ENCODE measurements around the gene MTNR1A.

MTNR1A gene

GRCh38 chr4:186487726-186488125 is 67.6 kb downstream of the MTNR1A start:
- H3K4me3 Mint-ChIP-seq, result no peak overlapping the region
- no peaks in the 10 kb centered on the region for H3K4me1 Mint-ChIP-seq (ENCODE audit: low read depth)

GRCh38 chr4:186486172-186486571 is 69.2 kb downstream of the MTNR1A start:
- no peak overlapping the region for H3K4me3 Mint-ChIP-seq
- no peak overlapping the region for H3K27ac Mint-ChIP-seq
- H3K36me3 Mint-ChIP-seq (ENCODE audit: low read depth), result no peaks in the 10 kb centered on the region
- no peak for DNase-seq
- no peaks in the 10 kb centered on the region for H3K4me1 Mint-ChIP-seq (ENCODE audit: low read depth)
- H3K9me3 Mint-ChIP-seq, result peaks cover 5% of the 10 kb centered on the region
- H3K27me3 Mint-ChIP-seq, result no peaks in the 10 kb centered on the region

More at GRCh38 chr4:186487726-186488125, 67.6 kb downstream of the MTNR1A start:
- Mint-ChIP-seq H3K9me3 (peaks cover 7% of the 10 kb centered on the region), H3K27ac (no peak overlapping the region), H3K27me3 (no peaks in the 10 kb centered on the region), H3K36me3 (ENCODE audit: low read depth) (no peaks in the 10 kb centered on the region)
- no peak for DNase-seq

- Mint-ChIP-seq H3K4me3 (no peak overlapping the region), H3K9me3 (peaks cover 5% of the 10 kb centered on the region), H3K4me1 (ENCODE audit: low read depth) (no peaks in the 10 kb centered on the region), H3K27me3 (no peaks in the 10 kb centered on the region), H3K36me3 (ENCODE audit: low read depth) (no peaks in the 10 kb centered on the region), H3K27ac (no peak overlapping the region)
- no peak for DNase-seq
Measured at GRCh38 chr4:186485561-186486062, 69.8 kb downstream of the MTNR1A start.

DNA sequence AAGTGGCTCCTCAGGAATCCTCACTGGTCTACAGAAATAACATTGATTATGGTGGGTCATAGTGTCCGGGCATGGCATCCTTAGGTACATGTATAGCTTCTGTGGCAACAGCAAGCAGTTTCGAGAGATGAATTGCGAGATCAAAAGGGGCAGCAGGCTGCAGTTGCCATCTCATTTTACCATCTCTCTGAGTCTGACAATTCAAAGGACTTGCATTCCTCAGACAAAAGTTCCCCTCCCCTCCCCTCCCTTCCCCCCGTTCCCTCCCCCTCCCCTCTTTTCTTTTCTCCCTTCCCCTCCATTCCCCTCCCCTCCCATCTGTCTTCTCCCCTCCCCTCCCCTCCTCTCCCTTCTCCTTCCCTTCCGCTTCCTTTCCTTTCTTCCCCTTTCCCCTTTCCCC is 70.2 kb downstream of the MTNR1A start:
- H3K27me3 Mint-ChIP-seq, result no peaks in the 10 kb centered on the region
- H3K4me1 Mint-ChIP-seq (ENCODE audit: low read depth), result no peaks in the 10 kb centered on the region
- peaks cover under 1% of the 10 kb centered on the region for H3K9me3 Mint-ChIP-seq
- DNase-seq, result no peak
- H3K36me3 Mint-ChIP-seq (ENCODE audit: low read depth), result no peaks in the 10 kb centered on the region
- no peak overlapping the region for H3K4me3 Mint-ChIP-seq
- no peak overlapping the region for H3K27ac Mint-ChIP-seq

GRCh38 chr4:186483656-186484055 is 71.7 kb downstream of the MTNR1A start:
- Mint-ChIP-seq H3K27me3 (no peaks in the 10 kb centered on the region), H3K4me3 (no peak overlapping the region), H3K9me3 (no peaks in the 10 kb centered on the region), H3K27ac (no peak overlapping the region), H3K4me1 (ENCODE audit: low read depth) (no peaks in the 10 kb centered on the region), H3K36me3 (ENCODE audit: low read depth) (no peaks in the 10 kb centered on the region)
- no peak for DNase-seq

All from activated T-cell treated with anti-CD3 and anti-CD28 coated beads, Interleukin-2, amount 50 U/mL, for 24 hours (primary cell).